HEK293 (cell line): ENCODE measurements around the gene NUMB.

Source experiments
- GLI4 ChIP-seq: fragments of 450-650 bp; formaldehyde crosslinking; IDR thresholded peaks from 2 replicates; pipeline ENCODE4 v1.5.1; 2016; ENCODE audit warnings: missing biosample characterization, missing genetic modification characterization
- WT1 ChIP-seq: fragments of 450-650 bp; formaldehyde crosslinking; IDR thresholded peaks from 2 replicates; pipeline ENCODE4 v1.5.1; 2016; ENCODE audit warnings: missing biosample characterization, missing genetic modification characterization
- ZNF184 ChIP-seq: fragments of 450-650 bp; IDR thresholded peaks from 2 replicates; pipeline ENCODE4 v1.5.1; 2018; ENCODE audit warnings: missing biosample characterization, mild to moderate bottlenecking, missing genetic modification characterization
- ZNF704 ChIP-seq: fragments of 450-650 bp; formaldehyde crosslinking; IDR thresholded peaks from 2 replicates; pipeline ENCODE4 v1.5.1; 2016; ENCODE audit warnings: missing biosample characterization, missing genetic modification characterization
- ZNF785 ChIP-seq: fragments of 450-650 bp; formaldehyde crosslinking; IDR thresholded peaks from 2 replicates; pipeline ENCODE4 v1.5.1; 2016; ENCODE audit warnings: missing biosample characterization, missing genetic modification characterization

- TF ChIP-seq WT1 (tag by site-specific recombination) (no peak), ZNF184 (no peak), ZNF785 (no peak), ZNF704 (no peak), GLI4 (no peak)
Observed at GRCh38 chr14:73234029-73234428, 224.3 kb downstream of the NUMB start.
